LNCaP clone FGC (cell line): Measurements from ENCODE around the gene MXD4.

Source experiments
- DNase-seq: peaks from one replicate; pipeline ENCODE4 v3.0.0-alpha.2; 2011; ENCODE audit warnings: low read depth
- H3K4me3 ChIP-seq: 2 replicates; pipeline ENCODE4 v1.5.1; 2011; ENCODE audit warnings: mild to moderate bottlenecking, low read depth, low read length, control low read depth
- CTCF ChIP-seq: IDR thresholded peaks from 2 replicates; pipeline ENCODE4 v1.5.1; 2012; ENCODE audit warnings: mild to moderate bottlenecking; ENCODE audit not compliant: control insufficient read depth, insufficient read depth; ENCODE audit errors: extremely low read depth

Gene MXD4

GRCh38 chr4:2274320-2275043, 12.6 kb upstream of the MXD4 start:
- no peak overlapping the region for H3K4me3 ChIP-seq
- no peak for DNase-seq
- no peak for TF ChIP-seq CTCF

GRCh38 chr4:2273657-2274319, 11.9 kb upstream of the MXD4 start:
- no peak for TF ChIP-seq CTCF
- DNase-seq = no peak
- H3K4me3 ChIP-seq = no peak overlapping the region

- no peak for TF ChIP-seq CTCF
- no peak for DNase-seq
These were observed 11.3 kb upstream of the MXD4 start for GRCh38 chr4:2273221-2273620.

GRCh38 chr4:2272828-2273120, 10.9 kb upstream of the MXD4 start:
- no peak overlapping the region for H3K4me3 ChIP-seq
- TF ChIP-seq CTCF = no peak
- no peak for DNase-seq

More at GRCh38 chr4:2273221-2273620, 11.3 kb upstream of the MXD4 start:
- no peak overlapping the region for H3K4me3 ChIP-seq

GRCh38 chr4:2272026-2272827, 10.3 kb upstream of the MXD4 start:
- TF ChIP-seq CTCF = no peak
- no peak for DNase-seq

GRCh38 chr4:2271279-2272025, 9.5 kb upstream of the MXD4 start:
- TF ChIP-seq CTCF = no peak
- DNase-seq = no peak
- no peak overlapping the region for H3K4me3 ChIP-seq

More at GRCh38 chr4:2272026-2272827, 10.3 kb upstream of the MXD4 start:
- no peak overlapping the region for H3K4me3 ChIP-seq
